H9 (cell line): ENCODE data around the gene MYCN. TPM values are rescaled to one million over a fixed set of nuclear protein-coding genes. Genes with fewer than 3 reads are reported as not detected.

Experiments
- DNase-seq: peaks from one replicate; pipeline ENCODE4 v3.0.0-alpha.2; 2017
- H2AFZ ChIP-seq: one replicate; pipeline ENCODE4 v1.6.1; 2013; ENCODE audit warnings: mild to moderate bottlenecking, low read length, control low read depth, moderate library complexity
- H2AK5ac ChIP-seq: 2 replicates; pipeline ENCODE4 v1.6.1; 2013; ENCODE audit warnings: low read length, control low read depth, mixed read lengths; ENCODE audit not compliant: insufficient read length
- H2BK120ac ChIP-seq: one replicate; pipeline ENCODE4 v1.6.1; 2013; ENCODE audit warnings: low read depth, mild to moderate bottlenecking, low read length, control low read depth, inconsistent platforms; ENCODE audit not compliant: poor library complexity, severe bottlenecking
- H2BK12ac ChIP-seq: 2 replicates; pipeline ENCODE4 v1.6.1; 2013; ENCODE audit warnings: low read length, control low read depth, mixed read lengths, low read depth; ENCODE audit not compliant: insufficient read length
- H2BK15ac ChIP-seq: 2 replicates; pipeline ENCODE4 v1.6.1; 2013; ENCODE audit warnings: low read depth, low read length, control low read depth
- H2BK20ac ChIP-seq: one replicate; pipeline ENCODE4 v1.6.1; 2013; ENCODE audit warnings: low read depth, mild to moderate bottlenecking, low read length, control low read depth, inconsistent platforms; ENCODE audit not compliant: poor library complexity, severe bottlenecking
- H2BK5ac ChIP-seq: 2 replicates; pipeline ENCODE4 v1.6.1; 2013; ENCODE audit warnings: low read length, control low read depth, mixed read lengths; ENCODE audit not compliant: insufficient read length
- H3K14ac ChIP-seq: 2 replicates; pipeline ENCODE4 v1.6.1; 2013; ENCODE audit warnings: low read length, control low read depth; ENCODE audit not compliant: insufficient read depth
- H3K18ac ChIP-seq: 2 replicates; pipeline ENCODE4 v1.6.1; 2013; ENCODE audit warnings: low read depth, mild to moderate bottlenecking, mixed read lengths, low read length, control low read depth; ENCODE audit not compliant: insufficient read length
- H3K23ac ChIP-seq: 2 replicates; pipeline ENCODE4 v1.6.1; 2013; ENCODE audit warnings: low read length, control low read depth, mixed read lengths, low read depth; ENCODE audit not compliant: insufficient read length
- H3K23me2 ChIP-seq: 2 replicates; pipeline ENCODE4 v1.6.1; 2013; ENCODE audit warnings: low read depth, mild to moderate bottlenecking, mixed read lengths, low read length, control low read depth; ENCODE audit not compliant: insufficient read length, poor library complexity, severe bottlenecking
- H3K27ac ChIP-seq: 2 replicates; pipeline ENCODE4 v1.5.1; 2013; ENCODE audit warnings: low read length, control low read depth, mixed read lengths, low read depth; ENCODE audit not compliant: insufficient read length
- H3K27me3 ChIP-seq: 2 replicates; pipeline ENCODE4 v1.6.1; 2013; ENCODE audit warnings: low read length, control low read depth, inconsistent platforms; ENCODE audit not compliant: insufficient read depth
- H3K4ac ChIP-seq: 2 replicates; pipeline ENCODE4 v1.6.1; 2013; ENCODE audit warnings: low read depth, mild to moderate bottlenecking, control low read depth, inconsistent platforms, low read length, moderate library complexity
- H3K4me1 ChIP-seq: 2 replicates; pipeline ENCODE4 v1.6.1; 2013; ENCODE audit warnings: low read length, control low read depth, inconsistent platforms; ENCODE audit not compliant: insufficient read depth
- H3K4me2 ChIP-seq: 2 replicates; pipeline ENCODE4 v1.6.1; 2013; ENCODE audit warnings: low read length, control low read depth, mixed read lengths; ENCODE audit not compliant: insufficient read length, insufficient read depth
- H3K56ac ChIP-seq: 2 replicates; pipeline ENCODE4 v1.6.1; 2013; ENCODE audit warnings: low read depth, mild to moderate bottlenecking, mixed read lengths, low read length, control low read depth; ENCODE audit not compliant: insufficient read length
- H3K79me1 ChIP-seq: 2 replicates; pipeline ENCODE4 v1.6.1; 2013; ENCODE audit warnings: low read depth, mild to moderate bottlenecking, moderate library complexity, low read length, control low read depth, inconsistent platforms; ENCODE audit not compliant: insufficient read depth, poor library complexity, severe bottlenecking
- H3K79me2 ChIP-seq: 2 replicates; pipeline ENCODE4 v1.6.1; 2013; ENCODE audit warnings: low read length, control low read depth, inconsistent platforms; ENCODE audit not compliant: insufficient read depth
- H3K9ac ChIP-seq: 2 replicates; pipeline ENCODE4 v1.6.1; 2013; ENCODE audit warnings: low read length, control low read depth, mixed read lengths; ENCODE audit not compliant: insufficient read length; ENCODE audit errors: extremely low read depth
- H3K9me3 ChIP-seq: one replicate; pipeline ENCODE4 v1.6.1; 2013; ENCODE audit warnings: low read depth, low read length, inconsistent platforms; ENCODE audit not compliant: control insufficient read depth
- H3T11ph ChIP-seq: one replicate; pipeline ENCODE4 v1.6.1; 2013; ENCODE audit warnings: mild to moderate bottlenecking, low read length, control low read depth, inconsistent platforms
- H4K20me1 ChIP-seq: one replicate; pipeline ENCODE4 v1.6.1; 2013; ENCODE audit not compliant: control insufficient read depth, insufficient read length, insufficient read depth
- H4K5ac ChIP-seq: 2 replicates; pipeline ENCODE4 v1.6.1; 2013; ENCODE audit warnings: low read depth, mild to moderate bottlenecking, mixed read lengths, low read length, control low read depth; ENCODE audit not compliant: insufficient read length
- H4K8ac ChIP-seq: replicated peaks from 2 replicates; pipeline ENCODE4 v1.6.1; 2013; ENCODE audit warnings: low read length, control low read depth, mixed read lengths, low read depth; ENCODE audit not compliant: insufficient read length
- H4K91ac ChIP-seq: 2 replicates; pipeline ENCODE4 v1.6.1; 2013; ENCODE audit warnings: low read depth, mild to moderate bottlenecking, moderate library complexity, mixed read lengths, low read length, control low read depth; ENCODE audit not compliant: insufficient read length
- H3K27ac Mint-ChIP-seq, 3 experiments: 2 replicates in 2 of 3; 3 replicates in 1 of 3; pipeline ENCODE4 v1.8.0; 2020 to 2021; ENCODE audit warnings: mixed read lengths in 3 of 3, mild to moderate bottlenecking in 1 of 3, moderate library complexity in 1 of 3
- H3K27me3 Mint-ChIP-seq: 2 replicates; pipeline ENCODE4 v1.8.0; 2021; ENCODE audit warnings: low read depth, mild to moderate bottlenecking, moderate library complexity, mixed read lengths
- H3K36me3 Mint-ChIP-seq, 3 experiments: 2 replicates in 2 of 3; 3 replicates in 1 of 3; pipeline ENCODE4 v1.8.0; 2020 to 2021; ENCODE audit warnings: low read depth in 3 of 3, mixed read lengths in 3 of 3; ENCODE audit not compliant: insufficient read depth in 1 of 3
- H3K4me1 Mint-ChIP-seq, 2 experiments: 2 replicates each; pipeline ENCODE4 v1.8.0; 2020; ENCODE audit warnings: mixed read lengths in 2 of 2
- H3K4me3 Mint-ChIP-seq, 2 experiments: 2 replicates in 1 of 2; 3 replicates in 1 of 2; pipeline ENCODE4 v1.8.0; 2020 to 2021; ENCODE audit warnings: mild to moderate bottlenecking in 2 of 2, mixed read lengths in 2 of 2, moderate library complexity in 1 of 2
- H3K9me3 Mint-ChIP-seq, 2 experiments: 2 replicates in 1 of 2; 3 replicates in 1 of 2; pipeline ENCODE4 v1.8.0; 2020; ENCODE audit warnings: mild to moderate bottlenecking in 2 of 2, mixed read lengths in 2 of 2, moderate library complexity in 1 of 2
- CTCF ChIP-seq: fragments of 200-600 bp; sonication (generic); conservative IDR thresholded peaks from 3 replicates; pipeline ENCODE4 v1.8.0; 2021; ENCODE audit warnings: antibody characterized with exemption, mild to moderate bottlenecking
- whole genome bisulfite sequencing: extraction: QIAGEN DNeasy Blood & Tissue Kit; methylation state at CpG from one replicate; pipeline ENCODE4 v1.1.7; 2013; ENCODE audit warnings: missing lambda C conversion rate, low lambda C conversion rate, mixed read lengths; ENCODE audit not compliant: insufficient read length; ENCODE audit errors: extremely low coverage; 5-methylcytosine and 5-hydroxymethylcytosine counted together
- total RNA-seq: library from RNA; stranded (reverse); gene quantifications from 2 replicates; pipeline ENCODE4 v1.2.1, GENCODE V29; 2021

The MYCN gene
- total RNA-seq, 1 experiment from 2014 or later: 100.0 TPM

GRCh38 chr2:15925819-15926218 lies 14.5 kb upstream of the MYCN start:
- Mint-ChIP-seq H3K4me1 (peaks cover 4% of the 10 kb centered on the region in 2 experiments), H3K27me3 (peaks cover 2% of the 10 kb centered on the region; the same call in 1 of the 2 replicates), H3K4me3 (no peak overlapping the region), H3K9me3 (peaks cover 2 to 3% of the 10 kb centered on the region in 2 experiments; a peak in 3 of 5 replicates), H3K27ac (no peak overlapping the region), H3K36me3 (peaks cover 0 to 3% (median 1%) of the 10 kb centered on the region in 3 experiments; a peak in 2 of 7 replicates)
- H3K23me2 ChIP-seq: no peaks in the 10 kb centered on the region
- no peak overlapping the region for H3K23ac ChIP-seq
- H2BK12ac ChIP-seq: no peak overlapping the region
- no peak overlapping the region for H3K14ac ChIP-seq
- no peak overlapping the region for H2AK5ac ChIP-seq
- H2BK20ac ChIP-seq: no peak overlapping the region
- no peak overlapping the region for H2BK120ac ChIP-seq
- no peak overlapping the region for H4K8ac ChIP-seq
- no peak overlapping the region for H4K91ac ChIP-seq
- H3K79me2 ChIP-seq: no peaks in the 10 kb centered on the region
- no peaks in the 10 kb centered on the region for H3K27me3 ChIP-seq
- H4K20me1 ChIP-seq: no peaks in the 10 kb centered on the region
- H3K56ac ChIP-seq: no peak overlapping the region
- no peak overlapping the region for H4K5ac ChIP-seq
- no peak overlapping the region for H3K9ac ChIP-seq
- H3K9me3 ChIP-seq: no peaks in the 10 kb centered on the region
- TF ChIP-seq CTCF: no peak
- H3K79me1 ChIP-seq: no peaks in the 10 kb centered on the region
- 100% methylated on average over 1 of the region's 3 CpGs for WGBS
- H3T11ph ChIP-seq: no peak overlapping the region
- H3K18ac ChIP-seq: no peak overlapping the region
- no peak for DNase-seq
- H3K4ac ChIP-seq: no peak overlapping the region
- no peak overlapping the region for H2BK5ac ChIP-seq
- no peak overlapping the region for H2BK15ac ChIP-seq
- no peak overlapping the region for H3K27ac ChIP-seq
- H2AFZ ChIP-seq: no peak overlapping the region
- H3K4me2 ChIP-seq: no peak overlapping the region
- no peaks in the 10 kb centered on the region for H3K4me1 ChIP-seq
